SU-DHL-6 (cell line): ENCODE data around the gene CD244.
"Not testable (repeated sequence)": the region's sequence is repeated elsewhere in the genome, so short reads cannot be mapped to it uniquely, and the experiment has no call there.

Experiments
- H2AFZ ChIP-seq: fragments of 200-600 bp; sonication (generic); 2 replicates; pipeline ENCODE4 v1.6.1; 2014; ENCODE audit warnings: low read depth, mild to moderate bottlenecking, moderate library complexity, mixed read lengths, antibody characterized with exemption, low read length; ENCODE audit not compliant: severe bottlenecking
- H3F3A ChIP-seq: fragments of 200-600 bp; shearing (Covaris generic); 2 replicates; pipeline ENCODE4 v1.6.0; 2016; ENCODE audit warnings: antibody characterized with exemption, mild to moderate bottlenecking; ENCODE audit not compliant: insufficient read depth
- H3K27ac ChIP-seq: fragments of 200-600 bp; sonication (generic); 2 replicates; pipeline ENCODE4 v1.5.1; 2016; ENCODE audit warnings: low read depth, mild to moderate bottlenecking, low read length, moderate library complexity, mixed read lengths
- H3K27me3 ChIP-seq: fragments of 200-600 bp; sonication (generic), shearing (Covaris generic); 2 replicates; pipeline ENCODE4 v1.6.0; 2014; ENCODE audit warnings: mild to moderate bottlenecking, low read length
- H3K36me3 ChIP-seq: fragments of 200-600 bp; sonication (generic); 2 replicates; pipeline ENCODE4 v1.6.1; 2014; ENCODE audit warnings: mild to moderate bottlenecking, low read length, mixed read lengths
- H3K4me2 ChIP-seq: fragments of 300-600, 200-600 bp; shearing (Covaris generic), sonication (generic); 2 replicates; pipeline ENCODE4 v1.6.0; 2014; ENCODE audit warnings: low read length, low read depth, mild to moderate bottlenecking; ENCODE audit not compliant: poor library complexity, severe bottlenecking
- H3K4me3 ChIP-seq: fragments of 200-600 bp; sonication (generic); 2 replicates; pipeline ENCODE4 v1.5.1; 2014; ENCODE audit warnings: antibody characterized with exemption, low read length, mild to moderate bottlenecking, mixed read lengths; ENCODE audit not compliant: insufficient read depth, poor library complexity, severe bottlenecking
- H3K79me2 ChIP-seq: fragments of 200-600 bp; sonication (generic); 2 replicates; pipeline ENCODE4 v1.6.1; 2014; ENCODE audit warnings: mild to moderate bottlenecking, low read length, moderate library complexity; ENCODE audit not compliant: insufficient read depth
- H3K9ac ChIP-seq: fragments of 200-600 bp; sonication (generic); 2 replicates; pipeline ENCODE4 v1.7.0; 2014; ENCODE audit warnings: mild to moderate bottlenecking, low read length
- H3K9me2 ChIP-seq: fragments of 200-600 bp; sonication (generic); replicated peaks from 2 replicates; pipeline ENCODE4 v1.6.1; 2014; ENCODE audit warnings: low read length; ENCODE audit not compliant: insufficient read depth
- H3K9me3 ChIP-seq: fragments of 200-600 bp; sonication (generic); 2 replicates; pipeline ENCODE4 v1.6.1; 2014; ENCODE audit warnings: low read length, mixed read lengths; ENCODE audit not compliant: insufficient read depth
- H4K20me1 ChIP-seq: fragments of 200-600 bp; sonication (generic); 2 replicates; pipeline ENCODE4 v1.6.1; 2014; ENCODE audit warnings: low read depth, mild to moderate bottlenecking, antibody characterized with exemption, low read length, moderate library complexity, mixed read lengths
- CTCF ChIP-seq: fragments of 200-600 bp; sonication (generic); IDR thresholded peaks from one replicate; pipeline ENCODE4 v1.5.1; 2017; ENCODE audit warnings: antibody characterized with exemption, mild to moderate bottlenecking, low read length, moderate library complexity; ENCODE audit not compliant: insufficient read depth, poor library complexity, severe bottlenecking
- EZH2phosphoT487 ChIP-seq: fragments of 200-600 bp; sonication (generic), shearing (Covaris generic); conservative IDR thresholded peaks from 2 replicates; pipeline ENCODE4 v1.6.1; 2018; ENCODE audit warnings: mild to moderate bottlenecking, antibody characterized with exemption, low read length, moderate library complexity, mixed read lengths

The CD244 gene

GRCh38 chr1:160904783-160905616, 42.3 kb upstream of the CD244 start:
- Histone ChIP-seq H3K36me3 (no peaks in the 10 kb centered on the region), H3F3A (no peaks in the 10 kb centered on the region), H3K27me3 (no peaks in the 10 kb centered on the region), H3K9ac (no peak overlapping the region), H4K20me1 (no peaks in the 10 kb centered on the region), H3K4me2 (no peak overlapping the region), H3K9me2 (no peaks in the 10 kb centered on the region), H3K9me3 (no peaks in the 10 kb centered on the region), H3K27ac (no peak overlapping the region), H2AFZ (no peak overlapping the region), H3K4me3 (no peak overlapping the region), H3K79me2 (no peaks in the 10 kb centered on the region)
- TF ChIP-seq EZH2phosphoT487 = no peak
- no peak for TF ChIP-seq CTCF

GRCh38 chr1:160902251-160902650, 39.6 kb upstream of the CD244 start:
- H3K9me3 ChIP-seq, H3F3A ChIP-seq, H3K79me2 ChIP-seq, H3K36me3 ChIP-seq, H4K20me1 ChIP-seq, H3K9me2 ChIP-seq, H3K27ac ChIP-seq, H2AFZ ChIP-seq, H3K27me3 ChIP-seq, H3K4me3 ChIP-seq, H3K9ac ChIP-seq, H3K4me2 ChIP-seq: not testable (repeated sequence)

GRCh38 chr1:160901768-160902167, 39.1 kb upstream of the CD244 start:
- H3F3A ChIP-seq = no peaks in the 10 kb centered on the region
- no peaks in the 10 kb centered on the region for H3K79me2 ChIP-seq
- H4K20me1 ChIP-seq = no peaks in the 10 kb centered on the region
- H3K4me2 ChIP-seq = no peak overlapping the region
- H3K9me2 ChIP-seq = no peaks in the 10 kb centered on the region
- no peak overlapping the region for H3K27ac ChIP-seq
- no peaks in the 10 kb centered on the region for H3K27me3 ChIP-seq
- H3K36me3 ChIP-seq = no peaks in the 10 kb centered on the region
- H3K9me3 ChIP-seq = no peaks in the 10 kb centered on the region
- H3K4me3 ChIP-seq = no peak overlapping the region
- TF ChIP-seq EZH2phosphoT487 (no peak), CTCF (no peak)
- no peak overlapping the region for H2AFZ ChIP-seq
- no peak overlapping the region for H3K9ac ChIP-seq

GRCh38 chr1:160900683-160901082, 38.0 kb upstream of the CD244 start:
- not testable (repeated sequence) for H3K9me3 ChIP-seq, H3K36me3 ChIP-seq, H4K20me1 ChIP-seq, H2AFZ ChIP-seq, H3K27ac ChIP-seq, H3K27me3 ChIP-seq, H3K79me2 ChIP-seq, H3K9me2 ChIP-seq, H3K9ac ChIP-seq, H3F3A ChIP-seq, H3K4me2 ChIP-seq, H3K4me3 ChIP-seq

GRCh38 chr1:160894368-160895135, 31.9 kb upstream of the CD244 start:
- H4K20me1 ChIP-seq, H3K27me3 ChIP-seq: not testable (repeated sequence)

More at GRCh38 chr1:160894368-160895135, 31.9 kb upstream of the CD244 start:
- H3K4me3 ChIP-seq, H3K36me3 ChIP-seq, H3K27ac ChIP-seq, H3K9me3 ChIP-seq, H3K9ac ChIP-seq, H3K4me2 ChIP-seq, H3F3A ChIP-seq, H3K9me2 ChIP-seq, H2AFZ ChIP-seq, H3K79me2 ChIP-seq: not testable (repeated sequence)
